ENCODE results near the gene SPPL3. TPM values are rescaled to one million over a fixed set of nuclear protein-coding genes. Genes with fewer than 3 reads are reported as not detected.

Gene SPPL3
- total RNA-seq, 1 experiment from 2014 or later, result 39.7 TPM

- Histone ChIP-seq H3K9me3 (ENCODE audit: control insufficient read depth in 1 of 2, insufficient read depth in 1 of 2, low read depth in 1 of 2, low read length in 2 of 2) (no peaks in the 10 kb centered on the region), H3K79me2 (ENCODE audit: insufficient read depth, low read length) (peaks cover 26% of the 10 kb centered on the region), H2AFZ (ENCODE audit: low read depth, low read length, poor library complexity, severe bottlenecking) (no peak overlapping the region), H3K9me2 (ENCODE audit: insufficient read depth) (no peaks in the 10 kb centered on the region), H3K27ac (ENCODE audit: low read depth, low read length) (no peak overlapping the region), H3K4me1 (ENCODE audit: control insufficient read depth in 1 of 2, insufficient read depth in 2 of 2, low read length in 2 of 2) (peaks cover 16 to 30% of the 10 kb centered on the region in 2 experiments), H4K20me1 (ENCODE audit: insufficient read depth) (0 out of 2 replicates have a peak, but pooled peaks cover 4% of the 10 kb centered on the region), H3K36me3 (ENCODE audit: control insufficient read depth in 1 of 2, insufficient read depth in 2 of 2, low read length in 2 of 2) (no peaks in the 10 kb centered on the region), H3K9ac (ENCODE audit: low read length) (no peak overlapping the region), H3K27me3 (ENCODE audit: insufficient read depth, low read length) (no peaks in the 10 kb centered on the region), H3K4me3 (replicated peaks in 1 of 2; ENCODE audit: low read depth in 1 of 2, low read length in 2 of 2) (no peak overlapping the region), H3K4me2 (ENCODE audit: low read length) (peak overlapping the region; percentile 52)
- no peak for TF ChIP-seq RAD21 (IDR thresholded peaks at IDR 0.05; ENCODE audit: low read depth)
- peak; percentile 47 for TF ChIP-seq JUND (IDR thresholded peaks at IDR 0.05)
- TF ChIP-seq ZBTB33 (IDR thresholded peaks at IDR 0.05; ENCODE audit: extremely low read depth, insufficient replicate concordance, low read length), result no peak
- TF ChIP-seq ELF1 (IDR thresholded peaks at IDR 0.05; ENCODE audit: borderline replicate concordance, low read depth), result no peak
- TF ChIP-seq SRF (IDR thresholded peaks at IDR 0.05; ENCODE audit: low read depth), result no peak
- peak; percentile 57 for TF ChIP-seq FOSL1 (IDR thresholded peaks at IDR 0.05; ENCODE audit: low read depth)
- TF ChIP-seq EZH2 (IDR thresholded peaks at IDR 0.05), result no peak
- TF ChIP-seq SP1 (IDR thresholded peaks at IDR 0.05; ENCODE audit: low read depth), result no peak
- TF ChIP-seq EZH2phosphoT487 (IDR thresholded peaks at IDR 0.05; ENCODE audit: borderline replicate concordance), result no peak
- TF ChIP-seq REST (IDR thresholded peaks at IDR 0.05; ENCODE audit: low read depth), result no peak
- RAD21 ChIA-PET (ENCODE audit: low non-redundant PET in 1 of 2, low total read pairs in 2 of 2, uncharacterized antibody in 2 of 2, unreplicated experiment in 2 of 2), result interaction anchor here in 1 of 2 experiments (0.5 kb wide), 1 partner anchor 198 kb away, joined by 3 read pairs; no protein-coding TSS in a partner anchor
- POLR2A ChIA-PET, result interaction anchor here (1.1 to 1.3 kb wide), 2 partner anchors 13 to 16 kb away, joined by 3 to 4 read pairs; no protein-coding TSS in a partner anchor
- intact Hi-C loops (cut with micrococcal nuclease), result no loop called here
- peak; percentile 87 for ATAC-seq
- peak; percentile 23 for DNase-seq (ENCODE audit: low read depth, low spot score)
- CTCF ChIA-PET, result interaction anchor here (1.0 kb wide), 1 partner anchor 10 kb away, joined by 8 read pairs; no protein-coding TSS in a partner anchor
- no TSS peak for BruUV-seq (replicated peaks)
Observed at GRCh38 chr12:120847392-120847791, 56.8 kb downstream of the SPPL3 start.

Data from HCT116 (cell line).